Measurements from ENCODE around the gene DAB2IP.

DAB2IP gene

GRCh38 chr9:121773286-121773953 lies 122.0 kb downstream of the DAB2IP start:
- H3K27ac ChIP-seq: no peak overlapping the region
- TF ChIP-seq CTCF (conservative IDR thresholded peaks at IDR 0.05): no peak

- no peak overlapping the region for H3K27ac ChIP-seq
- no peak for TF ChIP-seq CTCF (conservative IDR thresholded peaks at IDR 0.05)
These were observed 122.7 kb downstream of the DAB2IP start for GRCh38 chr9:121773954-121774714.

- H3K27ac ChIP-seq: no peak overlapping the region
- no peak for TF ChIP-seq CTCF (conservative IDR thresholded peaks at IDR 0.05)
These were observed 123.5 kb downstream of the DAB2IP start for GRCh38 chr9:121774715-121775613.

- TF ChIP-seq CTCF (conservative IDR thresholded peaks at IDR 0.05): no peak
- no peak overlapping the region for H3K27ac ChIP-seq
These were observed 124.7 kb downstream of the DAB2IP start for GRCh38 chr9:121776001-121776738.

GRCh38 chr9:121776739-121777637 lies 125.6 kb downstream of the DAB2IP start:
- no peak for TF ChIP-seq CTCF (conservative IDR thresholded peaks at IDR 0.05)
- H3K27ac ChIP-seq: no peak overlapping the region

Data from VCaP (cell line).